ENCODE measurements around the gene SPTBN1. TPM values are rescaled to one million over a fixed set of nuclear protein-coding genes. Genes with fewer than 3 reads are reported as not detected.

SPTBN1 gene
- total and polyA plus RNA-seq, 2 of the 13 experiments (the other 11 are each of a cell fraction or from before 2014, with no cell fraction given), result 123 to 299 TPM

DNA sequence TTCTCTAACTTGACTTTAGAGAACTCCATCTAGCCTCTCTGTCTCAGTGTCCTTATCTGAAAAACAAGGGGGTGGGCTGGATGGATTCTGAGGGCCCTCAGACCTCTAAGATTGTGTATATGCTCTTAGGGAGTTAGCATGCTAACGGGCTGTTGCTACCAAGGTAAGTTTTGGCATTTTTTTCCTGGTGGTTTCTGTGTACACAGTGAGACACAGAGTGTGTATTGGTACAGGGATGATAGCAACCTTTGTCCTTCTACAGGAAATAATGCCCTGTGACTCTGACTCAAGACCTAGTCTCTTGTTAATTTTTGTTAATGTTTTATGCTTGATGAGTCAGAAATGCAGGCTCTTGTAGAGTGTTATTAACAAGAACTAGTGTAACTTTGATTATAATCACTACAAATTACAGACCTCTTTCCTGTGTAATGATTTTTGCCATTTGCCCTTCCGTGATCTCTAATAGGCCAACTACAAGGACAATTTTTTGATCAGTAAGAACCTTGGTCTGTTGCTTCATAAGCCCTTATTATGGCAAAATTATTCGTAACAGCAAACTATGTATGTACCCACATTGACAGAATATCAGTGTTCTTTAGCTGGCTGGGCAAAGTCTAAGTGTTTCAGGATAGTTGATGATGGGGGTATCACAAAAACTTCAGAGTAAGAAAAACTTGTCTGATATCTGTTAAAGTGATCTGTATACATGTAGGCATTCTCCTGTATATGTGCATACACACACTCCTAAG lies 89.7 kb downstream of the SPTBN1 start (continued):
- TF ChIP-seq, protein P1, sequence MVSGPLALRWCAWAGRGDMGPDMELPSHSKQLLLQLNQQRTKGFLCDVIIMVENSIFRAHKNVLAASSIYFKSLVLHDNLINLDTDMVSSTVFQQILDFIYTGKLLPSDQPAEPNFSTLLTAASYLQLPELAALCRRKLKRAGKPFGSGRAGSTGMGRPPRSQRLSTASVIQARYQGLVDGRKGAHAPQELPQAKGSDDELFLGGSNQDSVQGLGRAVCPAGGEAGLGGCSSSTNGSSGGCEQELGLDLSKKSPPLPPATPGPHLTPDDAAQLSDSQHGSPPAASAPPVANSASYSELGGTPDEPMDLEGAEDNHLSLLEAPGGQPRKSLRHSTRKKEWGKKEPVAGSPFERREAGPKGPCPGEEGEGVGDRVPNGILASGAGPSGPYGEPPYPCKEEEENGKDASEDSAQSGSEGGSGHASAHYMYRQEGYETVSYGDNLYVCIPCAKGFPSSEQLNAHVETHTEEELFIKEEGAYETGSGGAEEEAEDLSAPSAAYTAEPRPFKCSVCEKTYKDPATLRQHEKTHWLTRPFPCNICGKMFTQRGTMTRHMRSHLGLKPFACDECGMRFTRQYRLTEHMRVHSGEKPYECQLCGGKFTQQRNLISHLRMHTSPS (CRISPR knock-in tag; IDR thresholded peaks at IDR 0.05; ENCODE audit: low read depth), result peak; percentile 15; the same call in 1 of the 2 replicates
- TF ChIP-seq ZNF33B (CRISPR knock-in tag; IDR thresholded peaks at IDR 0.05) (no peak; the same call in 1 of the 2 replicates), PAF1 (CRISPR knock-in tag; IDR thresholded peaks at IDR 0.05) (no peak), IKZF4 (CRISPR knock-in tag; IDR thresholded peaks at IDR 0.05; ENCODE audit: borderline replicate concordance, low read depth, not compliant biosample characterization) (no peak), ONECUT2 (CRISPR knock-in tag; IDR thresholded peaks at IDR 0.05) (no peak), HCFC1 (IDR thresholded peaks at IDR 0.05; ENCODE audit: low read depth, low read length) (no peak), FOXC1 (CRISPR knock-in tag; IDR thresholded peaks at IDR 0.05; ENCODE audit: borderline replicate concordance) (no peak), CEBPB (IDR thresholded peaks at IDR 0.05; ENCODE audit: borderline replicate concordance, low read depth, low read length) (peak; percentile 89), GLMP (CRISPR knock-in tag; IDR thresholded peaks at IDR 0.05; ENCODE audit: borderline replicate concordance) (no peak), ZNF577 (CRISPR knock-in tag; IDR thresholded peaks at IDR 0.05; ENCODE audit: borderline replicate concordance, low read depth) (no peak), KDM5B (CRISPR knock-in tag; IDR thresholded peaks at IDR 0.05; ENCODE audit: borderline replicate concordance) (no peak), ZNF709 (CRISPR knock-in tag; IDR thresholded peaks at IDR 0.05) (no peak), ZNF124 (CRISPR knock-in tag; IDR thresholded peaks at IDR 0.05) (no peak), POLR2G (IDR thresholded peaks at IDR 0.05; ENCODE audit: low read depth, low read length) (no peak), ATRX (CRISPR knock-in tag; IDR thresholded peaks at IDR 0.05; ENCODE audit: borderline replicate concordance) (no peak), TOPORS (CRISPR knock-in tag; IDR thresholded peaks at IDR 0.05) (no peak), ATF1 (CRISPR knock-in tag; IDR thresholded peaks at IDR 0.05) (peak; percentile 49; the same call in 1 of the 2 replicates), DPF2 (CRISPR knock-in tag; IDR thresholded peaks at IDR 0.05; ENCODE audit: borderline replicate concordance, low read depth) (peak; percentile 88), ZBTB43 (CRISPR knock-in tag; conservative IDR thresholded peaks at IDR 0.05) (peak; percentile 81), RXRB (CRISPR knock-in tag; IDR thresholded peaks at IDR 0.05; ENCODE audit: borderline replicate concordance) (peak; percentile 90), FOSL1 (CRISPR knock-in tag; IDR thresholded peaks at IDR 0.05; ENCODE audit: borderline replicate concordance) (no peak; the same call in 1 of the 2 replicates), ZFP36 (IDR thresholded peaks at IDR 0.05; ENCODE audit: borderline replicate concordance, low read depth, low read length, partially characterized antibody) (no peak), NPAS2 (CRISPR knock-in tag; IDR thresholded peaks at IDR 0.05; ENCODE audit: borderline replicate concordance) (no peak), ELK4 (CRISPR knock-in tag; IDR thresholded peaks at IDR 0.05; ENCODE audit: borderline replicate concordance) (no peak), ZNF431 (CRISPR knock-in tag; IDR thresholded peaks at IDR 0.05; ENCODE audit: borderline replicate concordance, low read depth) (no peak)
